GM12878 (cell line): ENCODE data around the gene ID3. TPM values are rescaled to one million over a fixed set of nuclear protein-coding genes. Genes with fewer than 3 reads are reported as not detected.

Source experiments
- ATF7 ChIP-seq: fragments of 450-650 bp; IDR thresholded peaks from 2 replicates; pipeline ENCODE4 v1.6.1; 2016; ENCODE audit warnings: low read depth, mild to moderate bottlenecking
- BCL11A ChIP-seq: IDR thresholded peaks from 2 replicates; pipeline ENCODE4 v1.6.1; 2011; ENCODE audit warnings: low read depth, low read length
- CHD2 ChIP-seq: IDR thresholded peaks from 2 replicates; pipeline ENCODE4 v1.6.1; 2011; ENCODE audit warnings: low read depth, low read length, improper control_type of control experiment, borderline replicate concordance
- CREM ChIP-seq: IDR thresholded peaks from 2 replicates; pipeline ENCODE4 v1.6.1; 2014; ENCODE audit warnings: antibody characterized with exemption, low read depth
- EGR1 ChIP-seq, 2 experiments: IDR thresholded peaks; 1 replicate in 1 of 2; 2 replicates in 1 of 2; pipeline ENCODE4 v1.6.1; 2011 to 2012; ENCODE audit warnings: low read depth in 2 of 2, low read length in 2 of 2, borderline replicate concordance in 1 of 2, mild to moderate bottlenecking in 1 of 2, moderate library complexity in 1 of 2
- ETV6 ChIP-seq, 2 experiments: fragments of 450-650 bp in 1 of 2; IDR thresholded peaks in 1 of 2; conservative IDR thresholded peaks in 1 of 2; 2 replicates each; pipeline ENCODE4 v1.6.1; 2014; ENCODE audit warnings: antibody characterized with exemption in 1 of 2, borderline replicate concordance in 1 of 2, low read depth in 1 of 2, mild to moderate bottlenecking in 1 of 2, moderate library complexity in 1 of 2
- FOXM1 ChIP-seq: IDR thresholded peaks from 2 replicates; pipeline ENCODE4 v1.6.1; 2012; ENCODE audit warnings: low read depth, mild to moderate bottlenecking, inconsistent platforms, low read length, moderate library complexity
- GABPA ChIP-seq: IDR thresholded peaks from 2 replicates; pipeline ENCODE4 v1.6.1; 2014; ENCODE audit warnings: antibody characterized with exemption, low read depth, mild to moderate bottlenecking, inconsistent platforms
- GATAD2B ChIP-seq: fragments of 450-650 bp; conservative IDR thresholded peaks from 2 replicates; pipeline ENCODE4 v1.6.1; 2017; ENCODE audit warnings: low read depth, mild to moderate bottlenecking, moderate library complexity
- MEF2A ChIP-seq: IDR thresholded peaks from 2 replicates; pipeline ENCODE4 v1.6.1; 2011; ENCODE audit warnings: low read depth, mild to moderate bottlenecking, low read length, moderate library complexity; ENCODE audit not compliant: insufficient read depth
- NR2C1 ChIP-seq: fragments of 450-650 bp; IDR thresholded peaks from 2 replicates; pipeline ENCODE4 v1.6.1; 2017; ENCODE audit warnings: antibody characterized with exemption, mild to moderate bottlenecking, moderate library complexity
- NR2C2 ChIP-seq: IDR thresholded peaks from 2 replicates; pipeline ENCODE4 v1.6.1; 2011; ENCODE audit warnings: borderline replicate concordance, low read depth; ENCODE audit not compliant: control insufficient read depth, insufficient read length
- NR2F1 ChIP-seq: fragments of 450-650 bp; conservative IDR thresholded peaks from 2 replicates; pipeline ENCODE4 v1.6.1; 2017; ENCODE audit warnings: mild to moderate bottlenecking
- PML ChIP-seq: IDR thresholded peaks from 2 replicates; pipeline ENCODE4 v1.6.1; 2012; ENCODE audit warnings: low read length, inconsistent platforms
- POLR2AphosphoS5 ChIP-seq: IDR thresholded peaks from 2 replicates; pipeline ENCODE4 v1.6.1; 2011; ENCODE audit warnings: mild to moderate bottlenecking, low read length, inconsistent platforms
- RBBP5 ChIP-seq: fragments of 200-600 bp; sonication (generic); conservative IDR thresholded peaks from 2 replicates; pipeline ENCODE4 v1.6.1; 2016
- TAF1 ChIP-seq: IDR thresholded peaks from 2 replicates; pipeline ENCODE4 v1.6.1; 2011; ENCODE audit warnings: mild to moderate bottlenecking, low read depth, low read length, borderline replicate concordance
- TCF12 ChIP-seq: IDR thresholded peaks from 2 replicates; pipeline ENCODE4 v1.6.1; 2011; ENCODE audit warnings: low read depth, mild to moderate bottlenecking, low read length
- TCF3 ChIP-seq: IDR thresholded peaks from 2 replicates; pipeline ENCODE4 v1.6.1; 2012; ENCODE audit warnings: low read depth, mild to moderate bottlenecking, low read length, borderline replicate concordance; ENCODE audit not compliant: insufficient read depth
- ZNF274 ChIP-seq: IDR thresholded peaks from one replicate; pipeline ENCODE4 v1.8.0; 2011; ENCODE audit not compliant: insufficient read length, insufficient read depth
- polyA plus RNA-seq, 11 experiments: library from polyadenylated mRNA; depleted of rRNA in 4 of 11; unstranded in 6 of 11; stranded (reverse) in 5 of 11; fragments of >200 nt; fragmentation: Nextera tagmentation in 4 of 11; fragmentation: Illumina TruSeq in 1 of 11; extraction: Ambion mirVana in 4 of 11; extraction: Trizol in 1 of 11; gene quantifications; 1 replicate in 1 of 11; 2 replicates in 10 of 11; pipeline versions ENCODE4 v1.2.1 to v1.2.3, GENCODE V29; 2011 to 2016; ENCODE audit warnings: inconsistent platforms in 2 of 11, missing spikeins in 2 of 11, low read depth in 1 of 11
- total RNA-seq, 4 experiments: library from RNA; depleted of rRNA in 3 of 4; stranded (reverse); fragments of >200 nt in 3 of 4; fragmentation: Illumina TruSeq in 1 of 4; extraction: Trizol in 1 of 4; gene quantifications; 2 replicates each; pipeline versions ENCODE4 v1.2.1 to v1.2.3, GENCODE V29; 2013 to 2021
- TF ChIP-seq, protein P1 (sequence below): fragments of 450-650 bp; IDR thresholded peaks from 2 replicates; pipeline ENCODE4 v1.6.1; 2016; ENCODE audit warnings: mild to moderate bottlenecking
- TF ChIP-seq, protein P2 (sequence below): fragments of 450-650 bp; IDR thresholded peaks from 2 replicates; pipeline ENCODE4 v1.6.1; 2017; ENCODE audit warnings: mild to moderate bottlenecking, low read depth, inconsistent platforms; ENCODE audit not compliant: poor library complexity, severe bottlenecking
- TF ChIP-seq, protein P3 (sequence below): fragments of 450-650 bp; IDR thresholded peaks from 2 replicates; pipeline ENCODE4 v1.6.1; 2017; ENCODE audit warnings: antibody characterized with exemption, mild to moderate bottlenecking, moderate library complexity

Gene ID3
- total and polyA plus RNA-seq, 10 of the 15 experiments (the other 5 are each of a cell fraction or from before 2014, with no cell fraction given), result 42.7 to 475 (median 207) TPM

DNA sequence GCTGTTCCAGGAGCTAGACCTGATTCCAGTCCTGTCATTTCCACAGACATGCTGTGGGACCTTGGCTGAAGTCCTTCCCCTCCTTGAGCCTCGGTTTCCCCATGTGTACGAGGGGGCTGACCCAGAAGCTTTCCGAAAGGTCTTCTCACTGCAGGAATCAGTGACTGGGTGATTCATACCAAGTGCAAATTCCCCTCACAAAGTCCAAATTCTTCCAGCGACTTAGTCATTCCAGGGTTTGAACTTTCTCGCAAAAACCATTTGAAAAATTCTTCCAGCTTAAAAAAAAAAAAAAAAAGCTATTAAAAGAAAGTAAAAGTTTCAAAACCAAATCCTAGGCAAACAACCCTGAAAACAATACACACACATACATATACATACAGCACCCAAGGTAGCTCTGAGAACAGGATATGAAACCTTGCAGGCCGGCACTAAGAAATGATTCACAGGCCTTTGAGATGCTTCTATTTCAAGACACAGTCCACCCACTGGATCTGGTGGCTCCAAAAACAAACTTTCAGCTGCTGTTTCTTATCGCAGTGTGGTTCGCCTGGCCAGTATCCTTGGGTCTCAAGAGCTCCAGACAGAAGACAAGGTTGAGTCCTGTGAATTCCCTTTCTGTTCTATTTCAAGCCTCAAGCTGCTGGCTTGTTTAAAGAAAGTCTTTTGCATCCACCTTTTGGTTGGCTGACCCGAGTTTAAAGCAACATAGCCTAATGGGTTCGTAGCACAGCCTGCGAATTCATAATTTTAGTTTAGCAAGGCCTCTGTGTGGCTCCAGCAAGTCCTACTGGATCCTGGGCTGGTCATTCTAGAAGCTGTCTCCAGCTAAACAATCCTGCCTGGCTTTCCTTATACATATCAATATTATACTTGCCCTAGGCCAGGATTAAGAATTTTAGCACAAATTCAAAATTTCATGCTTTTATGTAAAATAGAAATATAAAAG lies 18.0 kb upstream of the ID3 start (continued):
- TF ChIP-seq, protein P1, sequence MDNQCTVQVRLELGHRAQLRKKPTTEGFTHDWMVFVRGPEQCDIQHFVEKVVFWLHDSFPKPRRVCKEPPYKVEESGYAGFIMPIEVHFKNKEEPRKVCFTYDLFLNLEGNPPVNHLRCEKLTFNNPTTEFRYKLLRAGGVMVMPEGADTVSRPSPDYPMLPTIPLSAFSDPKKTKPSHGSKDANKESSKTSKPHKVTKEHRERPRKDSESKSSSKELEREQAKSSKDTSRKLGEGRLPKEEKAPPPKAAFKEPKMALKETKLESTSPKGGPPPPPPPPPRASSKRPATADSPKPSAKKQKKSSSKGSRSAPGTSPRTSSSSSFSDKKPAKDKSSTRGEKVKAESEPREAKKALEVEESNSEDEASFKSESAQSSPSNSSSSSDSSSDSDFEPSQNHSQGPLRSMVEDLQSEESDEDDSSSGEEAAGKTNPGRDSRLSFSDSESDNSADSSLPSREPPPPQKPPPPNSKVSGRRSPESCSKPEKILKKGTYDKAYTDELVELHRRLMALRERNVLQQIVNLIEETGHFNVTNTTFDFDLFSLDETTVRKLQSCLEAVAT, result peak; percentile 81; the same call in 1 of the 2 replicates
- TF ChIP-seq ZNF274 (no peak), MEF2A (peak; percentile 99), ATF7 (peak; percentile 89), TAF1 (peak; percentile 61; the same call in 1 of the 2 replicates), ETV6 (conservative IDR thresholded peaks at IDR 0.05 in 1 of 2, IDR thresholded peaks at IDR 0.05 in 1 of 2; ENCODE audit: borderline replicate concordance in 1 of 2, low read depth in 1 of 2) (peak in 1 of 2 experiments; percentile 93; a peak in 2 of 4 replicates), NR2C1 (no peak), TCF12 (peak; percentile 84), NR2C2 (no peak), GATAD2B (0 out of 2 replicates have a peak, but pooled peaks have one; percentile 13), TCF3 (0 out of 2 replicates have a peak, but pooled peaks have one; percentile 12), BCL11A (peak; percentile 81), PML (peak; percentile 80; the same call in 1 of the 2 replicates), CREM (peak; percentile 82; the same call in 1 of the 2 replicates), POLR2AphosphoS5 (peak; percentile 68), FOXM1 (peak; percentile 96), GABPA (0 out of 2 replicates have a peak, but pooled peaks have one; percentile 26), RBBP5 (no peak; the same call in 1 of the 2 replicates), NR2F1 (peak; percentile 38; the same call in 1 of the 2 replicates), EGR1 (IDR thresholded peaks at IDR 0.05; ENCODE audit: borderline replicate concordance in 1 of 2, low read depth in 2 of 2, low read length in 2 of 2) (peak in 1 of 2 experiments; percentile 70; a peak in 1 of 3 replicates), CHD2 (peak; percentile 74; the same call in 1 of the 2 replicates)
- TF ChIP-seq, protein P2, sequence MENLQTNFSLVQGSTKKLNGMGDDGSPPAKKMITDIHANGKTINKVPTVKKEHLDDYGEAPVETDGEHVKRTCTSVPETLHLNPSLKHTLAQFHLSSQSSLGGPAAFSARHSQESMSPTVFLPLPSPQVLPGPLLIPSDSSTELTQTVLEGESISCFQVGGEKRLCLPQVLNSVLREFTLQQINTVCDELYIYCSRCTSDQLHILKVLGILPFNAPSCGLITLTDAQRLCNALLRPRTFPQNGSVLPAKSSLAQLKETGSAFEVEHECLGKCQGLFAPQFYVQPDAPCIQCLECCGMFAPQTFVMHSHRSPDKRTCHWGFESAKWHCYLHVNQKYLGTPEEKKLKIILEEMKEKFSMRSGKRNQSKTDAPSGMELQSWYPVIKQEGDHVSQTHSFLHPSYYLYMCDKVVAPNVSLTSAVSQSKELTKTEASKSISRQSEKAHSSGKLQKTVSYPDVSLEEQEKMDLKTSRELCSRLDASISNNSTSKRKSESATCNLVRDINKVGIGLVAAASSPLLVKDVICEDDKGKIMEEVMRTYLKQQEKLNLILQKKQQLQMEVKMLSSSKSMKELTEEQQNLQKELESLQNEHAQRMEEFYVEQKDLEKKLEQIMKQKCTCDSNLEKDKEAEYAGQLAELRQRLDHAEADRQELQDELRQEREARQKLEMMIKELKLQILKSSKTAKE, result peak; percentile 89
- TF ChIP-seq, protein P3, sequence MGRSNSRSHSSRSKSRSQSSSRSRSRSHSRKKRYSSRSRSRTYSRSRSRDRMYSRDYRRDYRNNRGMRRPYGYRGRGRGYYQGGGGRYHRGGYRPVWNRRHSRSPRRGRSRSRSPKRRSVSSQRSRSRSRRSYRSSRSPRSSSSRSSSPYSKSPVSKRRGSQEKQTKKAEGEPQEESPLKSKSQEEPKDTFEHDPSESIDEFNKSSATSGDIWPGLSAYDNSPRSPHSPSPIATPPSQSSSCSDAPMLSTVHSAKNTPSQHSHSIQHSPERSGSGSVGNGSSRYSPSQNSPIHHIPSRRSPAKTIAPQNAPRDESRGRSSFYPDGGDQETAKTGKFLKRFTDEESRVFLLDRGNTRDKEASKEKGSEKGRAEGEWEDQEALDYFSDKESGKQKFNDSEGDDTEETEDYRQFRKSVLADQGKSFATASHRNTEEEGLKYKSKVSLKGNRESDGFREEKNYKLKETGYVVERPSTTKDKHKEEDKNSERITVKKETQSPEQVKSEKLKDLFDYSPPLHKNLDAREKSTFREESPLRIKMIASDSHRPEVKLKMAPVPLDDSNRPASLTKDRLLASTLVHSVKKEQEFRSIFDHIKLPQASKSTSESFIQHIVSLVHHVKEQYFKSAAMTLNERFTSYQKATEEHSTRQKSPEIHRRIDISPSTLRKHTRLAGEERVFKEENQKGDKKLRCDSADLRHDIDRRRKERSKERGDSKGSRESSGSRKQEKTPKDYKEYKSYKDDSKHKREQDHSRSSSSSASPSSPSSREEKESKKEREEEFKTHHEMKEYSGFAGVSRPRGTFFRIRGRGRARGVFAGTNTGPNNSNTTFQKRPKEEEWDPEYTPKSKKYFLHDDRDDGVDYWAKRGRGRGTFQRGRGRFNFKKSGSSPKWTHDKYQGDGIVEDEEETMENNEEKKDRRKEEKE, result no peak
